GDM1 (cell line): ENCODE measurements around the gene TRAPPC1.
"Not testable (repeated sequence)": the region's sequence is repeated elsewhere in the genome, so short reads cannot be mapped to it uniquely, and the experiment has no call there.

Source experiments
- DNase-seq: peaks from one replicate; lab custom pipeline; 2025; lab: John Stamatoyannopoulos, UW

TRAPPC1 gene, protein sequence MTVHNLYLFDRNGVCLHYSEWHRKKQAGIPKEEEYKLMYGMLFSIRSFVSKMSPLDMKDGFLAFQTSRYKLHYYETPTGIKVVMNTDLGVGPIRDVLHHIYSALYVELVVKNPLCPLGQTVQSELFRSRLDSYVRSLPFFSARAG

DNA sequence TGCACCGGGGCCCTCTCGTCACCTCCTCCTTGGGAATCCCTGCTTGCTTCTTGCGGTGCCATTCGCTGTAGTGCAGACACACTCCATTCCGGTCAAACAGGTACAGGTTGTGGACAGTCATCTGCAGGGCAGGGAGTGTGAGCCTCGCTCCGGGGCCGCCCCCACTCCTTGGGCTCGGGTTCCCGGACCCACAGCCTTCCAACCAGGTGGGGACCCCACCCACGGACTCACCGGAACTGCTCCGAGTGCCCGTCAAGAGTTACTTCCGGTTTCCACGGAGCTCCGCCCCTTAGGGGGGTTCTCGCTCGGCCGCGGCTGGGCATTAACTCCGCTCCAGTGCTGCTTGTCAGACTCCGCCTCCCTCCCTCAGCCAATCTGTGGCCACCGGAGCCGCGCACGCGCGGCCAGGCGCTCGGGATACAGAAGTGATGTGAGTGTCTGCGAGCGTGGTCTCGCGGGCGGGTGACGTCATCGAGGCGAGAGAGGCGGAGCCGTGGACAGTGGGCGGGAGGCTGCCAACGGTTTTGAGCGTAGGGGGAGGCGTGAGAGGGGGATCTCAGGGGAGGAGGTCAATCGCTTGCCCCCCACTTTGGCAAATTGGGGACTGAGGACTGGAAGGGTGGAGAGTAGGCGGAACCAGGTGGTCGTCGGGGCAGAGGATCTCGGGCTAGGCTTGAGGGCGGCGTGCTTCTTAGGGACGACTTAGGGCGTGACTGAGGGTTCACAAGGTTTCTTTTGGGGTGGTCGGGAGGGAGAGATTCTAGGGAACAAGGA is at the start of gene TRAPPC1, which contains the start of gene CNTROB:
Gene TRAPPC1, minus strand, starts transcription at position 238 of the 774 bp plus-strand sequence. Its CDS starts 117 bp downstream, at position 121.
Gene CNTROB, plus strand, starts transcription at position 498 of the 774 bp plus-strand sequence. CDS start 874 bp downstream, outside the sequence.
- DNase-seq, result peak; percentile 97

- DNase-seq, result no peak
These were observed 46.1 kb upstream of the TRAPPC1 start for GRCh38 chr17:7977805-7978204.

DNA sequence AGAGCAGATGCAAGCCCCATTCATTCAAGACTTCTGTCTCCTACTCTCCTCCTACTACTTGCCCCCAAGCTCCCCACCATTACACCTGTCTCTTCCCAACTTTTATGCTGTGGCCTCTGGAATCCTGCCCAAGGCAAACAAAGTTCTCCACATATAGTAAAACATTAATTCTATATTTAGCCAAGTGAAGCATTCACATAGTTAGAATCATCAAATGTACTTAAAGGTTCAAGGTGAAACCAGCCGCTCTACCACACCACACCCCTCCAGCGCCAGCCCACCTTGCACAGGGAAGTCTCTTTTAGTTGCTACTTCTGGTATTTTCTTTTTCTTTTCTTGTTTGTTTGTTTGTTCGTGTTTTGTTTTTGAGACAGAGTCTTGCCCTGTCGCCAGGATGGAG is 45.3 kb upstream of the TRAPPC1 start:
- DNase-seq, result no peak

DNA sequence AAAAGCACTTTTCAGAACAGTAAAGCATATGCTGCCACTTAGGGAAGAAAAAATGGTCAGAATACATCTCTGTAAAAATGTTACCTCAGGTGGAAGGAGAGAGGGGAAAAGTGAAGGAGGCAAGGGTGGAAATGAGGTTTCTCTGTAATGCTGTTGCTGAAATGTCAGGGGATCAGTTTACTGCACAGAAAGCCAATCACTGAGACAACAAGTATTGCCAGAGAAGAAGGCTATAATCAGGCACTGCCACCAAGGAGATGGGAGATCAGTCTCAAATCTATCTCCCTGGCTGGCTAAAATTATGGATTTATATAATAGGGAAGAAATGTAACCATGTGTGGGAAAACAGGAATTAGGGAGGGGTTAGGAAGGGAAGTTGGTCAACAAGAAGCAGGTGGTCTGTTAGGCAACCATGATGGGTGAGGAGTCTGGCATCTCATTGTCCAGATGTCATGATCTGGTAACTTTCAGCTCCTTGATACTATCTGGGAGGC is 42.9 kb upstream of the TRAPPC1 start:
- no peak for DNase-seq

DNA sequence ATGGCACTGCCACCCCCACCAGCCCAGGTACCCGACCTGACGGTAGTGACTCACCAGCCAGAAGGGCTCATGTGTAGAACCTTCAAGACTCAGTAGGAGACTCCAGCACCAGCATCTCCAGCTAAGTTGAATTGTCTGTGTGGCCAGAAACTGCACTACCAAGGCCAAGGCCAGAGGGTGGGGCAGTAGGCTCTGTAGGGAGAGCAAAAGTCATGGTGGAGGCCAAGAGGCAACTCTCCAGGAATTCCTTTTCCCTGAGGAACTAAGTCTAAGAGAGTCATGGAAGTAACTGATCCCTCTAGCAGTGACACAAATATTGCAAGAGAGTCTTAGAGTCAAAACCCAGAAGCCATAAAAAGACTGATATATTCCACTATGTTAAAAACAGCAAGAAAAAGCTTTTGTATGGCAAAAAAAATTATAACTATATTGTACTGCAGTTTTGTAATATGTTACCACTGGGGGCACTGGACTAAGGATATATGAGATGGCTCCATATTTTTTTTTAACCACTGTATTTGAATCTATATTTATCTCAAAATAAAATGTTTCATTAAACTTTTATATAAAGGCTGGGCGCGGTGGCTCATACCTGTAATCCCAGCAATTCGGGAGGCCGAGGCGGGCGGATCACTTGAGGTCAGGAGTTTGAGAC is 40.5 kb upstream of the TRAPPC1 start:
- DNase-seq, result no peak

DNA sequence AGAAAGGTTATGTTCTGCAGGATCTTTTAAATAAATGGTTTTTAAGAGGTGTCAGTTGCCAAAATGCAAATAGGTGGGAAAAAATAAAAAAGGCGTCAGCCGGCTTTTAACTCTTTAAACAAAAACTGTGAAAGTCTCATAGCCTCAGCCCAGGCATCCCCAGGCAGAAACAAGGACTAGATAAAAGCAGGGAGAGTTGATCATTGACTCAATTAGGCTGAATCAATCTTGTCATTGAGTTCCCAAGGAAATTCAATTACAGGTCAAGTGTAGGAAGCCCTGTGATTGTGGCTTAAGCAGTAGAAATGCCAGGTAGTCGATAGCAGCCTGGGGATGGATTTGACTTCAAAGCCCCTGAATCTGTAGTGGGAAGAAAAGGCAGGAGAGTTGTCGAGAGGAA is 39.9 kb upstream of the TRAPPC1 start:
- DNase-seq, result no peak

GRCh38 chr17:7969433-7969832 is 37.7 kb upstream of the TRAPPC1 start:
- no peak for DNase-seq

- DNase-seq, result no peak
These were observed 36.0 kb upstream of the TRAPPC1 start for GRCh38 chr17:7967751-7968150.

- no peak for DNase-seq
These were observed 29.7 kb upstream of the TRAPPC1 start for GRCh38 chr17:7961421-7961820.

- no peak for DNase-seq
These were observed 27.9 kb upstream of the TRAPPC1 start for GRCh38 chr17:7959503-7960253.

GRCh38 chr17:7956228-7956965 is 24.7 kb upstream of the TRAPPC1 start:
- no peak for DNase-seq

DNA sequence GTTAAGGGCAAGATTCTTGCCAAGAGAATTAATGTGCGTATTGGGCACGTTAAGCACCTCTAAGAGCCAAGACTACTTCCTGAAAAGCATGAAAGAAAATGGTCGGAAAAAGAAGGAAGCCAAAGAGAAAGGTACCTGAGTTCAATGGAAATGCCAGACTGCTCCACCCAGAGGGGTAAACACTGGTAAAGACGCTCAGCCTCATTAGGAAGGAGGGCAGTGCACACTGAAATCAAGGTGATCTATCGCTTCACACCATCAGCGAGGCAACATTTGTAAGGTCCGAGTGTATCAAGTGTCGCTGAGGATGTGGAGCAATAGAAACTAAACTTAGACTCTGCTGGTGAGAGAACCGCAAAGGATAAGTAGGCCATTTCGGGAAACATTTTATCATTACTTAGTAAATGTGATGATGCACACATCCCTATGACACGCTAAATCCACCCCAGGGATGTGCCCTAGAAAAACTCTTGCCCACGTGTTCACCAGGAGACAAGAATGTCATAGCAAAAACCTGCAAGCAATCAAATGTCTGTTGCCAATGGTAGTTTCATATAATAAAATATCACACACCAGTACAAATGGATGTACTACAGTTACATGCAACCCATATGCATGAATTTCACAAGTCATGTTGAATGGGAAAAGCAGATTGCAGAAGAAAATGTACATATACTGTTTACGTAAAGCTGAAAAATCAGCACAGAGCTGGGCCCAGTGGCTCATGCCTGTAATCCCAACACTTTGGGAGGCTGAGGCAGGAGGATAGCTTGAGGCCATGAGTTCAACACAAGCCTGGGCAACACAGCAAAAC is 23.9 kb upstream of the TRAPPC1 start:
- DNase-seq, result no peak

DNA sequence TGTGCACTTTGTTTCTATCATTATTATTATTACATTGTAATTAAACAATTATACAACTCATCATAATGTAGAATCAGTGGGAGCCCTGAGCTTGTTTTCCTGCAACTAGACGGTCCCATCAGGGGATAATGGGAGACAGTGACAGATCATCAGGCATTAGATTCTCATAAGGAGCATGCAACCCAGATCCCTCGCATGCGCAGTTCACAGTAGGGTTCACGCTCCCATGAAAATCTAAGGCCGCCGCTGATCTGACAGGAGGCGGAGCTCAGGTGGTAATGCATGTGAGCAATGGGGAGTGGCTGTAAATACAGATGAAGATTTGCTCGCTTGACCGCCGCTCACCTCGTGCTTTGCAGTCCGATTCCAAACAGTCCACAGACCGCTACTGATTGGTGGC is 21.5 kb upstream of the TRAPPC1 start:
- DNase-seq, result not testable (repeated sequence)

DNA sequence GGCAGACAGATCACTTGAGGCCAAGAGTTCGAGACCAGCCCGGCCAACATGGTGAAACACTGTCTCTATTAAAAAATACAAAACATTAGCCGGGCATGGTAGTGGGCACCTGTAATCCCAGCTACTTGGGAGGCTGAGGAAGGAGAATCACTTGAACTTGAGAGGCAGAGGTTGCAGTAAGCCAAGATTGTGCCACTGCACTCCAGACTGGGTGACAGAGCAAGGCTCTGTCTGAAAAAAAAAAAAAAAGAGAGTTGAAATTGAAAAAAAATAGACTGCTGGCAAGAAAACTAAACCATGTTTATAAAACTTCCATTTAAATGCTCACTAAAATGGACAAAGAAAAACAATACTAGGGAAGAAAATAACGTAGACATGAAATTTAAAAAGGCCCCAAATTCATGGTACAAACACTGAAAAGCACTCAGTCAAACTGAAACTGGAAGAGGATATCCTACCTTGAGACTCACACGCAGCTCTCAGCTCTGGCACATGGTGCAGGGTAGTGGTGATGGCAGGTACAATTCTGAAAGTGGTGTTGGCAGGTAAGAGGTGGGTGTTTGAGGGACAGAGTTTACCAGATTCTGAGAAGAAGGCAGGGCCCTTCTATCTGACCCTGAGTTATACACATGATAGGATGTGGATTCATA is 19.5 kb upstream of the TRAPPC1 start:
- DNase-seq, result no peak

DNA sequence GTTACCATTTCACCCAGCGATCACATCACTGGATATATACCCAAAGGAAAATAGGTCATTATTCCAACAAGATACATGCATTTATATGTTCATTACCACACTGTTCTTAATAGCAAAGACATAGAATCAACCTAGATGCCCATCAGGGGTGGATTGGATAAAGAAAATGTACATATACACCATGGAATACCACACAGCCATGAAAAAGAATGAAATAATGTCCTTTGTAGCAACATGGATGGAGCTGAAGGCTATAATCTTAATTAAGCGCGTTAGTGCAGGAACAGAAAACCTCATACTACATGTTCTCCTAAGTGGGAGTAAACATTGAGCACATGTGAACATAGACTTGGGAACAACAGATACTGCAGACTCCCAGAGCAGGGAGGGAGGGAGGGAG is 18.8 kb upstream of the TRAPPC1 start:
- no peak for DNase-seq

GRCh38 chr17:7947651-7948050 is 15.9 kb upstream of the TRAPPC1 start:
- no peak for DNase-seq

GRCh38 chr17:7946441-7946840 is 14.7 kb upstream of the TRAPPC1 start:
- no peak for DNase-seq

DNA sequence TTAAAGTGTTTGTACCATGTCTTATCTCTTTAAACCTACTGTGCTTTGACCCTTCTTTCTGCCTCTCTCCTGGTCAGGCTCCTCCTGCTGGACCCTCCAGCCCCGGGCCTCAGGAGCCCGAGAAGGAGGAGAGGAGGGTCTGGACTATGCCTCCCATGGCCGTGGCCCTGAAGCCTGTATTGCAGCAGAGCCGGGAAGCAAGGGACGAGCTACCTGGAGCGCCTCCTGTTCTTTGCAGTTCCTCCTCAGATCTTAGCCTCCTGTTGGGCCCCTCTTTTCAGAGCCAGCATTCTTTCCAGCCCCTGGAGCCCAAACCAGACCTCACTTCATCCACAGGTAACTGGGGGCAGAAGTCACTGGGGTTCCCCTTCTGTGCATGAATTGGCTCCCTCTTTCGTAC is 13.9 kb upstream of the TRAPPC1 start:
- DNase-seq, result no peak

- no peak for DNase-seq
These were observed 12.6 kb upstream of the TRAPPC1 start for GRCh38 chr17:7944326-7944725.

GRCh38 chr17:7943291-7943690 is 11.5 kb upstream of the TRAPPC1 start:
- no peak for DNase-seq
